IPS-NIHi7 (cell line): Measurements from ENCODE around the gene GRB10.

Source experiments
- DNase-seq: peaks from one replicate; pipeline ENCODE4 v3.0.0; 2012; ENCODE audit warnings: mixed read lengths; ENCODE audit errors: extremely low spot score

The GRB10 gene

GRCh38 chr7:50655490-50655889 is 127.2 kb downstream of the GRB10 start:
- no peak for DNase-seq

- no peak for DNase-seq
Measured at GRCh38 chr7:50655020-50655419, 127.7 kb downstream of the GRB10 start.

GRCh38 chr7:50653981-50654425 is 128.7 kb downstream of the GRB10 start:
- no peak for DNase-seq

- DNase-seq: no peak
Measured at GRCh38 chr7:50653126-50653864, 129.4 kb downstream of the GRB10 start.

GRCh38 chr7:50652400-50653125 is 130.1 kb downstream of the GRB10 start:
- DNase-seq: no peak

GRCh38 chr7:50651271-50651989 is 131.3 kb downstream of the GRB10 start:
- no peak for DNase-seq

GRCh38 chr7:50650057-50650664 is 132.5 kb downstream of the GRB10 start:
- no peak for DNase-seq

GRCh38 chr7:50649259-50649885 is 133.3 kb downstream of the GRB10 start:
- DNase-seq: no peak

GRCh38 chr7:50648570-50649169 is 134.0 kb downstream of the GRB10 start:
- no peak for DNase-seq

- DNase-seq: no peak
Measured at GRCh38 chr7:50648076-50648475, 134.6 kb downstream of the GRB10 start.

- DNase-seq: no peak
Measured at GRCh38 chr7:50647286-50647980, 135.3 kb downstream of the GRB10 start.

- DNase-seq: no peak
Measured at GRCh38 chr7:50646069-50646468, 136.6 kb downstream of the GRB10 start.

- DNase-seq: no peak
Measured at GRCh38 chr7:50645186-50645585, 137.5 kb downstream of the GRB10 start.

GRCh38 chr7:50644586-50644985 is 138.1 kb downstream of the GRB10 start:
- no peak for DNase-seq

- DNase-seq: no peak
Measured at GRCh38 chr7:50644114-50644513, 138.6 kb downstream of the GRB10 start.

GRCh38 chr7:50641442-50642405 is 141.0 kb downstream of the GRB10 start:
- DNase-seq: no peak

- no peak for DNase-seq
Measured at GRCh38 chr7:50640779-50641178, 141.9 kb downstream of the GRB10 start.

GRCh38 chr7:50640256-50640655 is 142.4 kb downstream of the GRB10 start:
- no peak for DNase-seq
